ENCODE data around the gene NFYA.

GRCh38 chr6:41093729-41094128 is 21.0 kb downstream of the NFYA start:
- TF ChIP-seq RAD21 (IDR thresholded peaks at IDR 0.05; ENCODE audit: low read depth) (no peak), CEBPB (IDR thresholded peaks at IDR 0.05) (no peak), MAX (IDR thresholded peaks at IDR 0.05) (no peak), TEAD4 (IDR thresholded peaks at IDR 0.05) (no peak), REST (IDR thresholded peaks at IDR 0.05; ENCODE audit: low read depth) (no peak), CREB1 (IDR thresholded peaks at IDR 0.05; ENCODE audit: low read depth) (no peak), YY1 (IDR thresholded peaks at IDR 0.05; ENCODE audit: low read depth) (no peak), EP300 (IDR thresholded peaks at IDR 0.05; ENCODE audit: borderline replicate concordance) (no peak)
